HS-5 (cell line): ENCODE data around the gene COL5A1.

Source experiments
- DNase-seq: peaks from one replicate; pipeline ENCODE4 v3.0.0-alpha.2; 2012; ENCODE audit warnings: low read depth

COL5A1 gene

GRCh38 chr9:134787601-134788531 is 146.3 kb downstream of the COL5A1 start:
- no peak for DNase-seq

GRCh38 chr9:134789168-134789567 is 147.6 kb downstream of the COL5A1 start:
- no peak for DNase-seq

GRCh38 chr9:134791009-134791408 is 149.4 kb downstream of the COL5A1 start:
- DNase-seq = no peak

GRCh38 chr9:134792627-134793026 is 151.0 kb downstream of the COL5A1 start:
- no peak for DNase-seq

GRCh38 chr9:134793288-134794188 is 151.9 kb downstream of the COL5A1 start:
- DNase-seq = no peak

- no peak for DNase-seq
These were observed 153.2 kb downstream of the COL5A1 start for GRCh38 chr9:134794663-134795370.

GRCh38 chr9:134795446-134795845 is 153.8 kb downstream of the COL5A1 start:
- DNase-seq = no peak

GRCh38 chr9:134796882-134797281 is 155.3 kb downstream of the COL5A1 start:
- DNase-seq = no peak

GRCh38 chr9:134800791-134801339 is 159.3 kb downstream of the COL5A1 start:
- DNase-seq = no peak

- no peak for DNase-seq
These were observed 160.7 kb downstream of the COL5A1 start for GRCh38 chr9:134802216-134802795.

GRCh38 chr9:134804871-134805270 is 163.3 kb downstream of the COL5A1 start:
- DNase-seq = no peak

- no peak for DNase-seq
These were observed 166.3 kb downstream of the COL5A1 start for GRCh38 chr9:134807716-134808446.

GRCh38 chr9:134808447-134808792 is 166.8 kb downstream of the COL5A1 start:
- no peak for DNase-seq

- no peak for DNase-seq
These were observed 167.7 kb downstream of the COL5A1 start for GRCh38 chr9:134809292-134809691.

GRCh38 chr9:134809826-134810225 is 168.2 kb downstream of the COL5A1 start:
- DNase-seq = no peak

- DNase-seq = no peak
These were observed 169.6 kb downstream of the COL5A1 start for GRCh38 chr9:134811079-134811672.

- peak; percentile 9 for DNase-seq
These were observed 170.2 kb downstream of the COL5A1 start for GRCh38 chr9:134811673-134812342.

GRCh38 chr9:134812343-134812673 is 170.7 kb downstream of the COL5A1 start:
- no peak for DNase-seq

GRCh38 chr9:134813841-134814240 is 172.2 kb downstream of the COL5A1 start:
- no peak for DNase-seq

GRCh38 chr9:134814598-134815215 is 173.1 kb downstream of the COL5A1 start:
- DNase-seq = no peak
